GM19351 (cell line): ENCODE results near the gene AFAP1.

ENCODE experiments used
- ATAC-seq: cut with Tn5 transposase; IDR thresholded peaks from one replicate; pipeline ENCODE4 v1.9.1; 2021; ENCODE audit warnings: mild to moderate bottlenecking, moderate library complexity; ENCODE audit not compliant: unreplicated experiment

AFAP1 gene

GRCh38 chr4:7710576-7711306 lies 228.9 kb downstream of the AFAP1 start:
- ATAC-seq: no peak

GRCh38 chr4:7710126-7710525 lies 229.5 kb downstream of the AFAP1 start:
- ATAC-seq: no peak

GRCh38 chr4:7709431-7709830 lies 230.2 kb downstream of the AFAP1 start:
- ATAC-seq: no peak

- no peak for ATAC-seq
These were observed 230.7 kb downstream of the AFAP1 start for GRCh38 chr4:7708981-7709380.
